GM12892 (cell line): ENCODE measurements around the gene TMC4.

Experiments
- POLR2A ChIP-seq: IDR thresholded peaks from 2 replicates; pipeline ENCODE4 v1.6.1; 2011; ENCODE audit warnings: low read depth, low read length, control low read depth
- POLR2AphosphoS5 ChIP-seq: IDR thresholded peaks from 2 replicates; pipeline ENCODE4 v1.6.1; 2011; ENCODE audit warnings: low read depth, low read length, control low read depth
- TAF1 ChIP-seq: IDR thresholded peaks from 2 replicates; pipeline ENCODE4 v1.6.1; 2011; ENCODE audit warnings: low read depth, mild to moderate bottlenecking, control low read depth, low read length, borderline replicate concordance

DNA sequence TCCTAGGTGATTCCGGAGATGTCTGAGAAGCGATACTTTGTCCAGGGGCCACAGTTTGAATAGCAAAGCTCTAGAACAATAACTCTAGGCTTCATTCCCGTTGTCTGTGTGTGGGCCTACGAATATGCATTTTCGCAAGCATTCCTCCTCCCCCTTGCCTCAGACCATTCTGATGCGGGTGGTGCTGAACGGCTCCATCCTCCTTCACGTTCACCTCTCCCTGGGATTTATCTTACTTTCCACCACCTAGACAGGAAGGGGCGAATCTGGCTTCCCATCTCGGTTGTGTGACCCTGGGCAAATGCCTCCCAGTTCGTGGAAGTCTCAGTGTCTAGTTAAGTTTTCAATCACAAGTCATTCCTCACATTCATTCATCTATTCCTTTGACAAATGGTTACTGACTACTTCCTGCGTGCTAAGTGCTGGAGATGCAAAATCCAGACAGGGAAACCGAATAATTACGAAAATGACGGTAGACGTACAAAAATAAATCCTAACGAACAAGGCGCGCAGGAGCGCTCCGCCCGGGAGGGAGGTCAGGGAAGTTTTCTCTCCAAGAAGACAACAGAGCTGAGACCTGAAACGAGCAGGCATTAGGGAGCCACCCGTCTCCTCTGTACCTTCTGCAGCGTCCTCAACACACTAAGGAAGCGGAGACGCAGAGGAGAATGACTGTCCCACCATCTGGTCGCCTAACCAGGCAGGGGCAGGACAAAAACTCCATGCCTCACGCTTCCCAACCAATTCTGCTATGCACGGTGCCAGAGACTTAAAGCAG lies 36.7 kb downstream of the TMC4 start:
- TF ChIP-seq POLR2A (no peak), POLR2AphosphoS5 (no peak), TAF1 (no peak)
